ENCODE data around the gene NEK6.

- TF ChIP-seq CTCF (IDR thresholded peaks at IDR 0.05) (no peak), POLR2A (IDR thresholded peaks at IDR 0.05) (no peak)
These were observed 4.2 kb downstream of the NEK6 start for GRCh38 chr9:124261736-124262648.

Data from lower leg skin (tissue), 3 donors.